Liver (tissue), 9 donors: ENCODE measurements around the gene IRF2. TPM values are rescaled to one million over a fixed set of nuclear protein-coding genes. Genes with fewer than 3 reads are reported as not detected.

Source experiments
- DNase-seq: peaks from one replicate; pipeline ENCODE4 v3.0.0-alpha.2; 2017; ENCODE audit warnings: low spot score
- H3K27ac ChIP-seq, 2 donors: one replicate each; pipeline ENCODE4 v1.7.0; 2013; ENCODE audit warnings: inconsistent platforms in 2 of 2, low read length in 2 of 2, control low read depth in 1 of 2, low read depth in 1 of 2, mild to moderate bottlenecking in 1 of 2
- H3K27me3 ChIP-seq, 4 donors: one replicate each; pipeline versions ENCODE4 v1.6.1 to v1.7.0; 2013; ENCODE audit warnings: low read length in 3 of 4, inconsistent platforms in 1 of 4, mild to moderate bottlenecking in 1 of 4, moderate library complexity in 1 of 4; ENCODE audit not compliant: control insufficient read depth in 4 of 4, insufficient read depth in 4 of 4
- H3K36me3 ChIP-seq, 4 donors: one replicate each; pipeline versions ENCODE4 v1.6.1 to v1.7.0; 2013; ENCODE audit warnings: low read length in 3 of 4, mild to moderate bottlenecking in 3 of 4, low read depth in 1 of 4, moderate library complexity in 1 of 4; ENCODE audit not compliant: control insufficient read depth in 4 of 4, insufficient read depth in 3 of 4
- H3K4me1 ChIP-seq, 4 donors: one replicate each; pipeline versions ENCODE4 v1.6.1 to v1.7.0; 2013; ENCODE audit warnings: low read length in 3 of 4, mild to moderate bottlenecking in 3 of 4, moderate library complexity in 1 of 4; ENCODE audit not compliant: control insufficient read depth in 4 of 4, insufficient read depth in 4 of 4
- H3K4me3 ChIP-seq, 3 donors: one replicate each; pipeline versions ENCODE4 v1.6.1 to v1.7.0; 2013; ENCODE audit warnings: low read length in 3 of 3, control low read depth in 1 of 3, low read depth in 1 of 3, mild to moderate bottlenecking in 1 of 3
- H3K9ac ChIP-seq, 2 donors: one replicate each; pipeline ENCODE4 v1.7.0; 2013; ENCODE audit warnings: low read length in 2 of 2, mild to moderate bottlenecking in 2 of 2, moderate library complexity in 2 of 2, control low read depth in 1 of 2, low read depth in 1 of 2
- H3K9me3 ChIP-seq, 4 donors: one replicate each; pipeline versions ENCODE4 v1.6.1 to v1.7.0; 2013; ENCODE audit warnings: low read length in 3 of 4; ENCODE audit not compliant: control insufficient read depth in 4 of 4
- FOXA1 ChIP-seq: IDR thresholded peaks from 2 replicates; pipeline ENCODE4 v1.6.1; 2016; ENCODE audit warnings: antibody characterized with exemption
- FOXA2 ChIP-seq: IDR thresholded peaks from 2 replicates; pipeline ENCODE4 v1.6.1; 2016; ENCODE audit warnings: antibody characterized with exemption
- GABPA ChIP-seq, 2 donors: IDR thresholded peaks in 1 of 2; conservative IDR thresholded peaks in 1 of 2; 2 replicates each; pipeline ENCODE4 v1.6.1; 2016; ENCODE audit warnings: antibody characterized with exemption in 2 of 2, mild to moderate bottlenecking in 1 of 2, moderate library complexity in 1 of 2
- HNF4A ChIP-seq, 2 donors: conservative IDR thresholded peaks; 2 replicates each; pipeline ENCODE4 v1.6.1; 2016; ENCODE audit warnings: antibody characterized with exemption in 2 of 2, mild to moderate bottlenecking in 2 of 2
- HNF4G ChIP-seq: IDR thresholded peaks from 2 replicates; pipeline ENCODE4 v1.6.1; 2016; ENCODE audit warnings: antibody characterized with exemption
- JUND ChIP-seq, 2 donors: IDR thresholded peaks; 2 replicates each; pipeline ENCODE4 v1.6.1; 2016; ENCODE audit warnings: antibody characterized with exemption in 2 of 2
- MAX ChIP-seq: IDR thresholded peaks from 2 replicates; pipeline ENCODE4 v1.6.1; 2016; ENCODE audit warnings: antibody characterized with exemption
- NR2F2 ChIP-seq: IDR thresholded peaks from 2 replicates; pipeline ENCODE4 v1.6.1; 2016; ENCODE audit warnings: antibody characterized with exemption
- RAD21 ChIP-seq, 2 donors: IDR thresholded peaks; 2 replicates each; pipeline ENCODE4 v1.6.1; 2016; ENCODE audit warnings: antibody characterized with exemption in 2 of 2, mild to moderate bottlenecking in 2 of 2
- REST ChIP-seq: IDR thresholded peaks from 2 replicates; pipeline ENCODE4 v1.6.1; 2016; ENCODE audit warnings: antibody characterized with exemption, mild to moderate bottlenecking
- RXRA ChIP-seq, 2 donors: IDR thresholded peaks; 2 replicates each; pipeline ENCODE4 v1.6.1; 2017 to 2018; ENCODE audit warnings: antibody characterized with exemption in 2 of 2, mild to moderate bottlenecking in 1 of 2
- SP1 ChIP-seq: IDR thresholded peaks from 2 replicates; pipeline ENCODE4 v1.6.1; 2018; ENCODE audit warnings: antibody characterized with exemption, mild to moderate bottlenecking
- TAF1 ChIP-seq: conservative IDR thresholded peaks from 2 replicates; pipeline ENCODE4 v1.6.1; 2016; ENCODE audit warnings: antibody characterized with exemption, mild to moderate bottlenecking
- YY1 ChIP-seq: IDR thresholded peaks from 2 replicates; pipeline ENCODE4 v1.6.1; 2016; ENCODE audit warnings: antibody characterized with exemption, mild to moderate bottlenecking
- WGBS: extraction: QIAGEN DNeasy Blood & Tissue Kit; methylation state at CpG from one replicate; pipeline ENCODE4 v1.1.7; 2013; 5-methylcytosine and 5-hydroxymethylcytosine counted together
- polyA plus RNA-seq, 2 donors: library from polyadenylated mRNA; stranded (reverse) in 1 of 2; unstranded in 1 of 2; fragments of 200-250 nt in 1 of 2; fragments of >200 nt in 1 of 2; fragmentation: Nextera tagmentation in 1 of 2; extraction: Ambion mirVana in 1 of 2; gene quantifications; one replicate each; pipeline versions ENCODE4 v1.2.1 to v1.2.3, GENCODE V29; 2013 to 2015
- total RNA-seq, 2 donors: library from RNA; depleted of rRNA; stranded (reverse); fragments of >200 nt; gene quantifications; one replicate each; pipeline ENCODE4 v1.2.3, GENCODE V29; 2014
- TF ChIP-seq, protein P1 (sequence below): IDR thresholded peaks from 2 replicates; pipeline ENCODE4 v1.6.1; 2016; ENCODE audit warnings: antibody characterized with exemption
- TF ChIP-seq, protein P2 (sequence below): fragments of 150-350 bp; IDR thresholded peaks from 2 replicates; pipeline ENCODE4 v1.5.1; 2017; ENCODE audit warnings: improper control_type of control experiment, low read depth, low read length; ENCODE audit not compliant: missing input control
- donor health status: healthy.
- donor health status: healthy.
- donor health status: healthy.
- donor health status: healthy.
- donor health status: healthy.

Gene IRF2
- total and polyA plus RNA-seq, 4 donors = 12.9 to 25.5 (median 22.2) TPM

DNA sequence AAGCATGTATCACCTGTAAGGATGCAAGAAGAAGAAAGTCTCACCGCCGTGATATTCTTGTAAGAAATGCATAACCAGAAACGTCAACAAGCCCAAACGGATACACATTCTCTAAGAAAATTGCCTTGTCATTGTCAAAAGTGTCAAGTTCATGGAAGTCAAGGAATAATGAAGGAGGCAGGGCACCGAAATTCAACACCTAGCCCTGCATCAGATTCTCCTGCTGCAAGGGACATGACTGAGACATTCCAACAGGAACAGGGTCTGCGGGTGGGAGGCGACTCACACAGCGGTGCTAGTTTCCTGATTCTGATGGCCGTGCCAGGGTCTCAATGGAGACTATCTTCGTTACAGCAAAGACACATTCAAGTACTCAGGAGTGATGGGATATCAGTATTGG is 26.7 kb downstream of the IRF2 start:
- no peak for DNase-seq
- Histone ChIP-seq H3K4me3 (no peak overlapping the region), H3K27me3 (no peaks in the 10 kb centered on the region), H3K9ac (no peak overlapping the region), H3K27ac (no peak overlapping the region), H3K36me3 (peaks cover 0 to 2% (median 0%) of the 10 kb centered on the region in 4 donors), H3K9me3 (no peaks in the 10 kb centered on the region), H3K4me1 (peaks cover 6 to 58% (median 51%) of the 10 kb centered on the region in 4 donors)
- no peak for TF ChIP-seq REST
- TF ChIP-seq YY1 = no peak
- TF ChIP-seq, protein P1, sequence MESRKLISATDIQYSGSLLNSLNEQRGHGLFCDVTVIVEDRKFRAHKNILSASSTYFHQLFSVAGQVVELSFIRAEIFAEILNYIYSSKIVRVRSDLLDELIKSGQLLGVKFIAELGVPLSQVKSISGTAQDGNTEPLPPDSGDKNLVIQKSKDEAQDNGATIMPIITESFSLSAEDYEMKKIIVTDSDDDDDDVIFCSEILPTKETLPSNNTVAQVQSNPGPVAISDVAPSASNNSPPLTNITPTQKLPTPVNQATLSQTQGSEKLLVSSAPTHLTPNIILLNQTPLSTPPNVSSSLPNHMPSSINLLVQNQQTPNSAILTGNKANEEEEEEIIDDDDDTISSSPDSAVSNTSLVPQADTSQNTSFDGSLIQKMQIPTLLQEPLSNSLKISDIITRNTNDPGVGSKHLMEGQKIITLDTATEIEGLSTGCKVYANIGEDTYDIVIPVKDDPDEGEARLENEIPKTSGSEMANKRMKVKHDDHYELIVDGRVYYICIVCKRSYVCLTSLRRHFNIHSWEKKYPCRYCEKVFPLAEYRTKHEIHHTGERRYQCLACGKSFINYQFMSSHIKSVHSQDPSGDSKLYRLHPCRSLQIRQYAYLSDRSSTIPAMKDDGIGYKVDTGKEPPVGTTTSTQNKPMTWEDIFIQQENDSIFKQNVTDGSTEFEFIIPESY = no peak
- TF ChIP-seq MAX = no peak
- TF ChIP-seq FOXA2 = no peak
- no peak for TF ChIP-seq TAF1
- no peak for TF ChIP-seq HNF4A (conservative IDR thresholded peaks at IDR 0.05)
- TF ChIP-seq SP1 = no peak
- TF ChIP-seq FOXA1 = no peak
- TF ChIP-seq, protein P2, sequence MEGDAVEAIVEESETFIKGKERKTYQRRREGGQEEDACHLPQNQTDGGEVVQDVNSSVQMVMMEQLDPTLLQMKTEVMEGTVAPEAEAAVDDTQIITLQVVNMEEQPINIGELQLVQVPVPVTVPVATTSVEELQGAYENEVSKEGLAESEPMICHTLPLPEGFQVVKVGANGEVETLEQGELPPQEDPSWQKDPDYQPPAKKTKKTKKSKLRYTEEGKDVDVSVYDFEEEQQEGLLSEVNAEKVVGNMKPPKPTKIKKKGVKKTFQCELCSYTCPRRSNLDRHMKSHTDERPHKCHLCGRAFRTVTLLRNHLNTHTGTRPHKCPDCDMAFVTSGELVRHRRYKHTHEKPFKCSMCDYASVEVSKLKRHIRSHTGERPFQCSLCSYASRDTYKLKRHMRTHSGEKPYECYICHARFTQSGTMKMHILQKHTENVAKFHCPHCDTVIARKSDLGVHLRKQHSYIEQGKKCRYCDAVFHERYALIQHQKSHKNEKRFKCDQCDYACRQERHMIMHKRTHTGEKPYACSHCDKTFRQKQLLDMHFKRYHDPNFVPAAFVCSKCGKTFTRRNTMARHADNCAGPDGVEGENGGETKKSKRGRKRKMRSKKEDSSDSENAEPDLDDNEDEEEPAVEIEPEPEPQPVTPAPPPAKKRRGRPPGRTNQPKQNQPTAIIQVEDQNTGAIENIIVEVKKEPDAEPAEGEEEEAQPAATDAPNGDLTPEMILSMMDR = no peak
- 75% methylated on average over 10 of the region's 10 CpGs for WGBS

GRCh38 chr4:184446132-184446658 is 28.2 kb downstream of the IRF2 start:
- no peaks in the 10 kb centered on the region for H3K36me3 ChIP-seq
- TF ChIP-seq TAF1 (no peak), HNF4G (no peak), GABPA (IDR thresholded peaks at IDR 0.05 in 1 of 2, conservative IDR thresholded peaks at IDR 0.05 in 1 of 2) (no peak), HNF4A (conservative IDR thresholded peaks at IDR 0.05) (no peak), SP1 (no peak), RAD21 (IDR thresholded peaks at IDR 0.05) (no peak), NR2F2 (no peak), MAX (no peak), FOXA1 (no peak), RXRA (IDR thresholded peaks at IDR 0.05) (no peak), YY1 (no peak), JUND (IDR thresholded peaks at IDR 0.05) (no peak), FOXA2 (no peak), REST (no peak)
- TF ChIP-seq, protein P1 = no peak

More at GRCh38 chr4:184446132-184446658, 28.2 kb downstream of the IRF2 start:
- Histone ChIP-seq H3K9me3 (no peaks in the 10 kb centered on the region), H3K9ac (no peak overlapping the region), H3K27me3 (no peaks in the 10 kb centered on the region), H3K27ac (no peak overlapping the region), H3K4me1 (peaks cover 6 to 56% (median 48%) of the 10 kb centered on the region in 4 donors), H3K4me3 (no peak overlapping the region)
- 92% methylated on average over 3 of the region's 3 CpGs for WGBS
- no peak for DNase-seq
